SU-DHL-6 (cell line): ENCODE data around the gene DLG1.

ENCODE experiments used
- CTCF ChIP-seq: fragments of 200-600 bp; sonication (generic); IDR thresholded peaks from one replicate; pipeline ENCODE4 v1.5.1; 2017; ENCODE audit warnings: antibody characterized with exemption, mild to moderate bottlenecking, low read length, moderate library complexity; ENCODE audit not compliant: insufficient read depth, poor library complexity, severe bottlenecking
- EZH2phosphoT487 ChIP-seq: fragments of 200-600 bp; sonication (generic), shearing (Covaris generic); conservative IDR thresholded peaks from 2 replicates; pipeline ENCODE4 v1.6.1; 2018; ENCODE audit warnings: mild to moderate bottlenecking, antibody characterized with exemption, low read length, moderate library complexity, mixed read lengths

GRCh38 chr3:197122394-197122793 lies 176.0 kb downstream of the DLG1 start:
- TF ChIP-seq CTCF (no peak), EZH2phosphoT487 (no peak)
